Measurements from ENCODE around the gene TENT4A.
"Not testable (repeated sequence)": the region's sequence is repeated elsewhere in the genome, so short reads cannot be mapped to it uniquely, and the experiment has no call there.

The TENT4A gene

GRCh38 chr5:6762697-6763096 lies 49.5 kb downstream of the TENT4A start:
- Histone ChIP-seq H3K27ac (ENCODE audit: low read depth, low read length) (no peak overlapping the region), H3K9ac (ENCODE audit: low read length) (no peak overlapping the region), H3K27me3 (ENCODE audit: control insufficient read depth, insufficient read depth, low read length) (no peaks in the 10 kb centered on the region), H3K36me3 (ENCODE audit: control insufficient read depth, insufficient read depth, low read length) (peaks cover 3% of the 10 kb centered on the region), H3K4me3 (ENCODE audit: low read length) (no peak overlapping the region), H3K4me1 (ENCODE audit: control insufficient read depth, insufficient read depth, low read length) (no peaks in the 10 kb centered on the region)

GRCh38 chr5:6763191-6763590 lies 50.0 kb downstream of the TENT4A start:
- H3K4me3 ChIP-seq (ENCODE audit: low read length) = no peak overlapping the region
- H3K27ac ChIP-seq (ENCODE audit: low read depth, low read length) = no peak overlapping the region
- H3K36me3 ChIP-seq (ENCODE audit: control insufficient read depth, insufficient read depth, low read length) = peaks cover 2% of the 10 kb centered on the region
- no peaks in the 10 kb centered on the region for H3K4me1 ChIP-seq (ENCODE audit: control insufficient read depth, insufficient read depth, low read length)
- no peak overlapping the region for H3K9ac ChIP-seq (ENCODE audit: low read length)
- no peaks in the 10 kb centered on the region for H3K27me3 ChIP-seq (ENCODE audit: control insufficient read depth, insufficient read depth, low read length)

- no peaks in the 10 kb centered on the region for H3K4me1 ChIP-seq (ENCODE audit: control insufficient read depth, insufficient read depth, low read length)
- H3K9ac ChIP-seq (ENCODE audit: low read length) = no peak overlapping the region
- H3K27ac ChIP-seq (ENCODE audit: low read depth, low read length) = no peak overlapping the region
- peak overlapping the region; percentile 42 for H3K4me3 ChIP-seq (ENCODE audit: low read length)
- H3K27me3 ChIP-seq (ENCODE audit: control insufficient read depth, insufficient read depth, low read length) = no peaks in the 10 kb centered on the region
- no peaks in the 10 kb centered on the region for H3K36me3 ChIP-seq (ENCODE audit: control insufficient read depth, insufficient read depth, low read length)
Measured at GRCh38 chr5:6765612-6766525, 52.6 kb downstream of the TENT4A start.

- no peaks in the 10 kb centered on the region for H3K36me3 ChIP-seq (ENCODE audit: control insufficient read depth, insufficient read depth, low read length)
- H3K9ac ChIP-seq (ENCODE audit: low read length) = no peak overlapping the region
- H3K27ac ChIP-seq (ENCODE audit: low read depth, low read length) = peak overlapping the region; percentile 61
- no peaks in the 10 kb centered on the region for H3K27me3 ChIP-seq (ENCODE audit: control insufficient read depth, insufficient read depth, low read length)
- H3K4me1 ChIP-seq (ENCODE audit: control insufficient read depth, insufficient read depth, low read length) = no peaks in the 10 kb centered on the region
- peak overlapping the region; percentile 42 for H3K4me3 ChIP-seq (ENCODE audit: low read length)
Measured at GRCh38 chr5:6766604-6767093, 53.4 kb downstream of the TENT4A start.

- H3K36me3 ChIP-seq (ENCODE audit: control insufficient read depth, insufficient read depth, low read length) = no peaks in the 10 kb centered on the region
- no peak overlapping the region for H3K4me3 ChIP-seq (ENCODE audit: low read length)
- no peak overlapping the region for H3K27ac ChIP-seq (ENCODE audit: low read depth, low read length)
- no peaks in the 10 kb centered on the region for H3K27me3 ChIP-seq (ENCODE audit: control insufficient read depth, insufficient read depth, low read length)
- H3K9ac ChIP-seq (ENCODE audit: low read length) = no peak overlapping the region
- no peaks in the 10 kb centered on the region for H3K4me1 ChIP-seq (ENCODE audit: control insufficient read depth, insufficient read depth, low read length)
Measured at GRCh38 chr5:6767481-6768063, 54.3 kb downstream of the TENT4A start.

GRCh38 chr5:6768590-6769230 lies 55.5 kb downstream of the TENT4A start:
- no peaks in the 10 kb centered on the region for H3K27me3 ChIP-seq (ENCODE audit: control insufficient read depth, insufficient read depth, low read length)
- H3K4me3 ChIP-seq (ENCODE audit: low read length) = no peak overlapping the region
- no peak overlapping the region for H3K9ac ChIP-seq (ENCODE audit: low read length)
- no peaks in the 10 kb centered on the region for H3K4me1 ChIP-seq (ENCODE audit: control insufficient read depth, insufficient read depth, low read length)
- no peaks in the 10 kb centered on the region for H3K36me3 ChIP-seq (ENCODE audit: control insufficient read depth, insufficient read depth, low read length)
- no peak overlapping the region for H3K27ac ChIP-seq (ENCODE audit: low read depth, low read length)

- Histone ChIP-seq H3K27ac (ENCODE audit: low read depth, low read length) (no peak overlapping the region), H3K36me3 (ENCODE audit: control insufficient read depth, insufficient read depth, low read length) (no peaks in the 10 kb centered on the region), H3K4me1 (ENCODE audit: control insufficient read depth, insufficient read depth, low read length) (no peaks in the 10 kb centered on the region), H3K27me3 (ENCODE audit: control insufficient read depth, insufficient read depth, low read length) (no peaks in the 10 kb centered on the region), H3K4me3 (ENCODE audit: low read length) (no peak overlapping the region), H3K9ac (ENCODE audit: low read length) (no peak overlapping the region)
Measured at GRCh38 chr5:6770826-6771607, 57.8 kb downstream of the TENT4A start.

GRCh38 chr5:6772886-6773285 lies 59.7 kb downstream of the TENT4A start:
- no peaks in the 10 kb centered on the region for H3K36me3 ChIP-seq (ENCODE audit: control insufficient read depth, insufficient read depth, low read length)
- H3K4me1 ChIP-seq (ENCODE audit: control insufficient read depth, insufficient read depth, low read length) = no peaks in the 10 kb centered on the region
- no peak overlapping the region for H3K27ac ChIP-seq (ENCODE audit: low read depth, low read length)
- H3K27me3 ChIP-seq (ENCODE audit: control insufficient read depth, insufficient read depth, low read length) = no peaks in the 10 kb centered on the region
- H3K9ac ChIP-seq (ENCODE audit: low read length) = no peak overlapping the region
- no peak overlapping the region for H3K4me3 ChIP-seq (ENCODE audit: low read length)

GRCh38 chr5:6773342-6774035 lies 60.3 kb downstream of the TENT4A start:
- H3K36me3 ChIP-seq (ENCODE audit: control insufficient read depth, insufficient read depth, low read length) = no peaks in the 10 kb centered on the region
- no peaks in the 10 kb centered on the region for H3K27me3 ChIP-seq (ENCODE audit: control insufficient read depth, insufficient read depth, low read length)
- H3K9ac ChIP-seq (ENCODE audit: low read length) = no peak overlapping the region
- H3K4me1 ChIP-seq (ENCODE audit: control insufficient read depth, insufficient read depth, low read length) = no peaks in the 10 kb centered on the region
- H3K4me3 ChIP-seq (ENCODE audit: low read length) = no peak overlapping the region
- no peak overlapping the region for H3K27ac ChIP-seq (ENCODE audit: low read depth, low read length)

- H3K27ac ChIP-seq (ENCODE audit: low read depth, low read length); H3K4me3 ChIP-seq (ENCODE audit: low read length); H3K9ac ChIP-seq (ENCODE audit: low read length); H3K4me1 ChIP-seq (ENCODE audit: control insufficient read depth, insufficient read depth, low read length); H3K27me3 ChIP-seq (ENCODE audit: control insufficient read depth, insufficient read depth, low read length); H3K36me3 ChIP-seq (ENCODE audit: control insufficient read depth, insufficient read depth, low read length): not testable (repeated sequence)
Measured at GRCh38 chr5:6774207-6774606, 61.0 kb downstream of the TENT4A start.

GRCh38 chr5:6774721-6775204 lies 61.5 kb downstream of the TENT4A start:
- Histone ChIP-seq H3K4me3 (ENCODE audit: low read length) (no peak overlapping the region), H3K4me1 (ENCODE audit: control insufficient read depth, insufficient read depth, low read length) (no peaks in the 10 kb centered on the region), H3K27me3 (ENCODE audit: control insufficient read depth, insufficient read depth, low read length) (no peaks in the 10 kb centered on the region), H3K27ac (ENCODE audit: low read depth, low read length) (no peak overlapping the region), H3K9ac (ENCODE audit: low read length) (no peak overlapping the region), H3K36me3 (ENCODE audit: control insufficient read depth, insufficient read depth, low read length) (no peaks in the 10 kb centered on the region)
